Suprapubic skin (tissue), 4 donors: Measurements from ENCODE around the gene LTA. TPM values are rescaled to one million over a fixed set of nuclear protein-coding genes. Genes with fewer than 3 reads are reported as not detected.

ENCODE experiments used
- DNase-seq, 2 donors: peaks; one replicate each; pipeline ENCODE4 v3.0.0-alpha.2; 2019; ENCODE audit warnings: low spot score in 2 of 2
- H3K27ac ChIP-seq: fragments of 200-600 bp; sonication (generic); one replicate; pipeline ENCODE4 v1.5.1; 2019
- H3K27me3 ChIP-seq: fragments of 200-600 bp; sonication (generic); one replicate; pipeline ENCODE4 v1.5.1; 2019
- H3K36me3 ChIP-seq: fragments of 200-600 bp; sonication (generic); one replicate; pipeline ENCODE4 v1.5.1; 2019
- H3K4me1 ChIP-seq: fragments of 200-600 bp; sonication (generic); one replicate; pipeline ENCODE4 v1.5.1; 2019
- H3K4me3 ChIP-seq: fragments of 200-600 bp; sonication (generic); one replicate; pipeline ENCODE4 v1.5.1; 2019; ENCODE audit warnings: mild to moderate bottlenecking
- H3K9me3 ChIP-seq: fragments of 200-600 bp; sonication (generic); one replicate; pipeline ENCODE4 v1.5.1; 2019
- EP300 ChIP-seq: sonication (generic); formaldehyde crosslinking; IDR thresholded peaks from one replicate; pipeline ENCODE4 v1.6.1; 2017; ENCODE audit warnings: antibody characterized with exemption
- POLR2A ChIP-seq, 2 donors: fragments of 450-650 bp; IDR thresholded peaks; one replicate each; pipeline ENCODE4 v1.6.1; 2017; ENCODE audit warnings: antibody characterized with exemption in 2 of 2, mild to moderate bottlenecking in 2 of 2, moderate library complexity in 2 of 2
- POLR2AphosphoS5 ChIP-seq, 3 donors: sonication (generic); formaldehyde crosslinking; IDR thresholded peaks; one replicate each; pipeline ENCODE4 v1.6.1; 2017; ENCODE audit warnings: antibody characterized with exemption in 3 of 3
- WGBS: methylation state at CpG from one replicate; pipeline ENCODE4 v1.1.5; 2018; 5-methylcytosine and 5-hydroxymethylcytosine counted together
- total RNA-seq, 4 donors: library from RNA; depleted of rRNA; stranded (reverse); fragments of >200 nt; gene quantifications; one replicate each; pipeline ENCODE4 v1.1.0, GENCODE V29; 2016
- TF ChIP-seq, protein P1 (sequence below), 2 donors: fragments of 200-600 bp in 1 of 2; fragments of 450-650 bp in 1 of 2; sonication (generic) in 1 of 2; IDR thresholded peaks; one replicate each; pipeline ENCODE4 v1.5.1; 2016 to 2019; ENCODE audit warnings: antibody characterized with exemption in 2 of 2, mild to moderate bottlenecking in 1 of 2, moderate library complexity in 1 of 2

Gene LTA
- total RNA-seq, 4 donors from 2014 or later, result 0.47 TPM; not detected in 3

DNA sequence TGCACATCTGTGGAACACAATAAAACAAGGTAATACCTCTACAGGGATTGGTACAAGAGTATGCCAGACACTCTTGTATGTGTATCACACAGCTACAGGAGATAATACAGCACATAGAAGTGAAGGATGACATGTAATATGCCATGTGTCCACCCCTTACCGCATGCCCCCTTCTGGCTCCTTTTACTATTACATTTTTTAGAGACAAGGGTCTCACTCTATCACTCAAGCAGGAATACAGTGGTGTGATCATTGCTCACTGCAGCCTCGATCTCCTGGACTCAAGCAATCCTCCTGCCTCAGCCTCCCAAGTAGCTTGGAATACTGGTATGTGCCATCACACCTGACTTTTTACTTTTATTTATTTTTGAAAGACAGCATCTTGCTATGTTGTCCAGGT lies 24.9 kb downstream of the LTA start:
- DNase-seq, result no peak
- H3K27ac ChIP-seq, result no peak overlapping the region
- no peaks in the 10 kb centered on the region for H3K9me3 ChIP-seq
- H3K27me3 ChIP-seq, result no peaks in the 10 kb centered on the region
- no peaks in the 10 kb centered on the region for H3K36me3 ChIP-seq
- H3K4me3 ChIP-seq, result no peak overlapping the region
- no peaks in the 10 kb centered on the region for H3K4me1 ChIP-seq
- no peak for TF ChIP-seq EP300
- TF ChIP-seq POLR2AphosphoS5 (IDR thresholded peaks at IDR 0.05), result no peak
- TF ChIP-seq, protein P1, sequence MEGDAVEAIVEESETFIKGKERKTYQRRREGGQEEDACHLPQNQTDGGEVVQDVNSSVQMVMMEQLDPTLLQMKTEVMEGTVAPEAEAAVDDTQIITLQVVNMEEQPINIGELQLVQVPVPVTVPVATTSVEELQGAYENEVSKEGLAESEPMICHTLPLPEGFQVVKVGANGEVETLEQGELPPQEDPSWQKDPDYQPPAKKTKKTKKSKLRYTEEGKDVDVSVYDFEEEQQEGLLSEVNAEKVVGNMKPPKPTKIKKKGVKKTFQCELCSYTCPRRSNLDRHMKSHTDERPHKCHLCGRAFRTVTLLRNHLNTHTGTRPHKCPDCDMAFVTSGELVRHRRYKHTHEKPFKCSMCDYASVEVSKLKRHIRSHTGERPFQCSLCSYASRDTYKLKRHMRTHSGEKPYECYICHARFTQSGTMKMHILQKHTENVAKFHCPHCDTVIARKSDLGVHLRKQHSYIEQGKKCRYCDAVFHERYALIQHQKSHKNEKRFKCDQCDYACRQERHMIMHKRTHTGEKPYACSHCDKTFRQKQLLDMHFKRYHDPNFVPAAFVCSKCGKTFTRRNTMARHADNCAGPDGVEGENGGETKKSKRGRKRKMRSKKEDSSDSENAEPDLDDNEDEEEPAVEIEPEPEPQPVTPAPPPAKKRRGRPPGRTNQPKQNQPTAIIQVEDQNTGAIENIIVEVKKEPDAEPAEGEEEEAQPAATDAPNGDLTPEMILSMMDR (IDR thresholded peaks at IDR 0.05), result no peak
- TF ChIP-seq POLR2A (IDR thresholded peaks at IDR 0.05), result no peak
- WGBS, result 35% methylated on average over 2 of the region's 2 CpGs

DNA sequence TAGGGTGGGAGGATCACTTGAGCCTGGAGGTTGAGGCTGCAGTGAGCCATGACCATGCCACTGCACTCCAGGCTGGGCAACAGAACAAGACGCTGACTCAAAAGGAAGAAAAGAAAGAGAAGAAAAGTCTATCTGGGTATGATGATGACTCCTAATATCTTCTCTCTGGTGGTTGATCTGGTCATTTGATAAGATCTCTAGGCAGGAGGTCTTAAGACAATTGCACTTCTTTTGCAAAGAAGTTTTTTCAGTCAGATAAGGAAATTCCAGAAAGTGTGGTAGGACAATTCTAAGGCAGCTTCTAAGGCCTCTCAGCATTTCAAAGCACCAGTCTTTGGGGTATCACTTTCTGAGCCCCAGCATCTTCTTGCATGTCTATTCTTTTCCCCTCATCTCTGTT lies 35.2 kb downstream of the LTA start:
- Histone ChIP-seq H3K4me3 (no peak overlapping the region), H3K27ac (no peak overlapping the region), H3K36me3 (no peaks in the 10 kb centered on the region), H3K4me1 (no peaks in the 10 kb centered on the region), H3K27me3 (no peaks in the 10 kb centered on the region), H3K9me3 (no peaks in the 10 kb centered on the region)
- TF ChIP-seq POLR2AphosphoS5 (IDR thresholded peaks at IDR 0.05) (no peak), EP300 (no peak), POLR2A (IDR thresholded peaks at IDR 0.05) (no peak)
- TF ChIP-seq, protein P1 (IDR thresholded peaks at IDR 0.05), result no peak
- no peak for DNase-seq
- WGBS, result 88% methylated on average over 1 of the region's 1 CpG

DNA sequence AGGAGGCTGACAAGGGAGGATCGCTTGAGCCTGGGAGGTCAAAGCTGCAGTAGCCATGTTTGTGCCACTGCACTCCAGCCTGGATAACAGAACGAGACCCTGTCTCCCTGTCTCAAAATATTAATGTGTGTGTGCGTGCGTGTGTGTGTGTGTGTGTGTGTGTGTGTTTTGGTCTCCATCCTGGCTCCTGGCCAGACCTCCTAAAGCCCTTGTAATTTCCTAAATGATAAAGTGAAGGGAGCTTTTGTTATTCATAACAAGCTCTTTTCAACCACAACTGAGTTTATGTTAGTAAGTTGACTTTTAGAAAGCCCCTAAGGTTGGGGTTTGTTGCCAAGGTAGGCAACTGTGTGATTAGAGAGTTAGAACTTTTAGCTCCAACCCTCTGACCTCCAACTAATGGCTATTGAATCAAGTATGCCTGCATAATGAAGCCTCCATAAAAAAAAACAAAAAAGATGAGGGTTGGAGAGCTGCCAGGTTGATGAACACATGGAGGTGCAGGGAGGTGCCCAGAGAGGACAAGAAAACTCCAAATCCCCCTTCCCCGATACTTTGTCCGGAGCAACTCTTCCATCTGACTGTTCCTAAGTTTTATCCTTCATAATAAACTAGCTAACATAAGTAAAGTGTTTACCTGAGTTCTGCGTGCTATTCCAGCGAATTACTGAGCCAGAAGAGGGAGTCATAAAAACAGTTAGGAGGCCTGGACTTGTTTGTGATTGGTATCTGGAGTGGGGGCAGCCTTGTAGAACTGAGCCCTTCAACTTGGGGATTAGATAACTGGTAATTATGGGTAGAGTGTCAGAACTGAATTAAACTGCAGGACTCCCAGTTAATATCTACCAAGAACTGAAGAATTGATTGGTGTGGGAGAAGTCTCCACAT lies 37.7 kb downstream of the LTA start:
- no peaks in the 10 kb centered on the region for H3K9me3 ChIP-seq
- no peaks in the 10 kb centered on the region for H3K4me1 ChIP-seq
- H3K27me3 ChIP-seq, result no peaks in the 10 kb centered on the region
- H3K27ac ChIP-seq, result no peak overlapping the region
- 77% methylated on average over 8 of the region's 8 CpGs for WGBS
- no peak overlapping the region for H3K4me3 ChIP-seq
- no peaks in the 10 kb centered on the region for H3K36me3 ChIP-seq
- no peak for TF ChIP-seq POLR2A (IDR thresholded peaks at IDR 0.05)
- DNase-seq, result no peak

DNA sequence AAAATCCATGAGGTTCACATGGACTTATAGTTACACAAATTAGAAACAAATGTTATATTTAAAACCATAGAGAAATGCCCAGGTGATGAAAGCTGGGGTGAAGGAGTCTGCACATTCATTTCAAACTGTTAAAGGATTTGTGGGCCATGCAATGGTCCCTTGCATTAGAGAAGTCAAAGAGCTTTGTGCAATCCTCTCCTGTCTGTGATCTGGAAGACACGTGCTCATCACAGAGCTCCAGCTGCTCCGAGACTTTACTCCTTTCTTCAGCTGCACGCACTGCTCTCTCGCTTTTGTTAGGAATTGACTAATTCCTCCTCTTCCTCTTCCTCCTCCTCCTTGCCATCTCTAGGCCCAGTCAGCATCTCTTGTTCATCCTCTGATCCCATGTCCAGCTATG lies 38.9 kb downstream of the LTA start:
- WGBS, result 50% methylated on average over 4 of the region's 4 CpGs
- Histone ChIP-seq H3K4me3 (no peak overlapping the region), H3K27me3 (no peaks in the 10 kb centered on the region), H3K27ac (no peak overlapping the region), H3K36me3 (no peaks in the 10 kb centered on the region), H3K9me3 (no peaks in the 10 kb centered on the region), H3K4me1 (no peaks in the 10 kb centered on the region)
- DNase-seq, result no peak
- no peak for TF ChIP-seq POLR2A (IDR thresholded peaks at IDR 0.05)
- TF ChIP-seq POLR2AphosphoS5 (IDR thresholded peaks at IDR 0.05), result no peak
- no peak for TF ChIP-seq EP300
- TF ChIP-seq, protein P1 (IDR thresholded peaks at IDR 0.05), result no peak

DNA sequence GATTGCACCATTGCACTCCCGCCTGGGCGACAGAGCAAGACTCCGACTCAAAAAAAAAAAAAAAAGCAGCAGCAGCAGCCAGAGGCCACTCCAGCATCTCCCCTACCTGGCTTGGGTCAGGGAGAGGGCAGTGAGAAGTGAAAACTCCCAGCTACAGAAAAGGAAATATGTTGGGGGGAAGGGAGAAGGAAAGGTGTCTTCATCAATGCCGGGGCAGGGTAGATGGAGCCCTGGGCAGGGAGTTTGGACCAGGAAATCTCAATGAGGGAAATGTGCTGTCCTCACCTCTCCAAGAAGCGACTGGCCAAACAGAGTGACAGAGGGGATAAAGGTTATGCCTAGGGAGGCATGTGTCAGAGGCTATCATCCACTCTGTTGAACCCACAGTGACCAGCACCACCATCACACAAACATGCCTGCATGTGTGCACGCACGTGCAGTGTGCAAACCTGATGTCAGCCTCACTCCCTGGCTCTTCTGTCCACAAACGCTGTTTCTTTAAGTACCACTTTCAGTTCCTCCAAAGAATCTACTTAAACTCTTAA lies 42.1 kb downstream of the LTA start:
- 71% methylated on average over 8 of the region's 8 CpGs for WGBS
- no peak for DNase-seq
- no peak overlapping the region for H3K27ac ChIP-seq

More for the DNA sequence above, 42.1 kb downstream of the LTA start:
- Histone ChIP-seq H3K9me3 (no peaks in the 10 kb centered on the region), H3K36me3 (no peaks in the 10 kb centered on the region), H3K4me3 (no peak overlapping the region), H3K4me1 (no peaks in the 10 kb centered on the region), H3K27me3 (no peaks in the 10 kb centered on the region)
- TF ChIP-seq POLR2A (IDR thresholded peaks at IDR 0.05), result no peak
- TF ChIP-seq, protein P1 (IDR thresholded peaks at IDR 0.05), result no peak
- no peak for TF ChIP-seq EP300
- TF ChIP-seq POLR2AphosphoS5 (IDR thresholded peaks at IDR 0.05), result no peak
